Measurements from ENCODE around the gene PCBP3. TPM values are rescaled to one million over a fixed set of nuclear protein-coding genes. Genes with fewer than 3 reads are reported as not detected.

The PCBP3 gene
- total RNA-seq, 1 donor from 2014 or later, result 2.5 TPM

- H3K9me3 Mint-ChIP-seq (ENCODE audit: unreplicated experiment), result no peaks in the 10 kb centered on the region
- no peak overlapping the region for H3K4me3 Mint-ChIP-seq (ENCODE audit: unreplicated experiment)
- DNase-seq (ENCODE audit: low spot score), result no peak
- TF ChIP-seq CTCF (IDR thresholded peaks at IDR 0.05; ENCODE audit: unreplicated experiment), result no peak
- H3K4me1 Mint-ChIP-seq (ENCODE audit: unreplicated experiment), result no peaks in the 10 kb centered on the region
- no peaks in the 10 kb centered on the region for H3K36me3 Mint-ChIP-seq (ENCODE audit: low read depth, unreplicated experiment)
- no peak overlapping the region for H3K27ac Mint-ChIP-seq (ENCODE audit: unreplicated experiment)
- peaks cover 3% of the 10 kb centered on the region for H3K27me3 Mint-ChIP-seq (ENCODE audit: unreplicated experiment)
These were observed 272.7 kb downstream of the PCBP3 start for GRCh38 chr21:45916011-45916840.

- DNase-seq (ENCODE audit: low spot score), result no peak
- Mint-ChIP-seq H3K4me1 (ENCODE audit: unreplicated experiment) (no peaks in the 10 kb centered on the region), H3K27ac (ENCODE audit: unreplicated experiment) (no peak overlapping the region), H3K4me3 (ENCODE audit: unreplicated experiment) (no peak overlapping the region), H3K36me3 (ENCODE audit: low read depth, unreplicated experiment) (no peaks in the 10 kb centered on the region), H3K27me3 (ENCODE audit: unreplicated experiment) (peaks cover 3% of the 10 kb centered on the region), H3K9me3 (ENCODE audit: unreplicated experiment) (no peaks in the 10 kb centered on the region)
- no peak for TF ChIP-seq CTCF (IDR thresholded peaks at IDR 0.05; ENCODE audit: unreplicated experiment)
These were observed 273.7 kb downstream of the PCBP3 start for GRCh38 chr21:45917241-45917640.

GRCh38 chr21:45918011-45918410, 274.5 kb downstream of the PCBP3 start:
- H3K27ac Mint-ChIP-seq (ENCODE audit: unreplicated experiment), result no peak overlapping the region
- TF ChIP-seq CTCF (IDR thresholded peaks at IDR 0.05; ENCODE audit: unreplicated experiment), result no peak
- peaks cover 3% of the 10 kb centered on the region for H3K27me3 Mint-ChIP-seq (ENCODE audit: unreplicated experiment)
- H3K4me1 Mint-ChIP-seq (ENCODE audit: unreplicated experiment), result no peaks in the 10 kb centered on the region
- no peaks in the 10 kb centered on the region for H3K9me3 Mint-ChIP-seq (ENCODE audit: unreplicated experiment)
- H3K36me3 Mint-ChIP-seq (ENCODE audit: low read depth, unreplicated experiment), result no peaks in the 10 kb centered on the region
- DNase-seq (ENCODE audit: low spot score), result no peak
- no peak overlapping the region for H3K4me3 Mint-ChIP-seq (ENCODE audit: unreplicated experiment)

DNA sequence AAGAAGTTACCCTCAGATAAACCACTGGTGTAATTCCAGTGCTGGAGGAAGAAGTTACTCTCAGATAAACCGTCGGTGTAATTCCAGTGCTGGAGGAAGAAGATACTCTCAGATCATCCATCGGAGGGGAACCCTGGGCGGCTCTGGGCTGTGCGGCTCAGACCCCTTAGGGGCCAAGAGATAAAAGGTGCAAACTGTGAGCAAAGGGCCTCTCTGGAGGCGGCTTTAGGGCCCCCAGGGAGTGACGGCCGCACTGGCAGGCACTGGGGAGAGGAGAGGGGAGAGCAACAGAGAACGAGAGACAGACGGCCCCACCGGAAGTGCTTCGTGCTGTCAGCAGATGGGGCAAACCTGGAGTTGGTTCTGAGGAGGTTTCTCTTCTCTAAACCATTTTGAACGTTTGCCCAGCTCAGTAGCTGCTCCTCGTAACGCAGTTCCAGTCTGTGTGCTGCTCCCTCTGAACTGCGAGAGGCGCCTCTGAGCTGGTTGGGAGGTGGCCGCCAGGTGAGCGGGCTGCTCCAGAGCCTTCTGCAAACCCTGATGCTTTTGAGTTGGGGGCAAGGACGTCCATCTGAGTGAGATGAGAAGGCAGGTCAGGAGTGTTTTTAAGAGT, 275.4 kb downstream of the PCBP3 start:
- no peaks in the 10 kb centered on the region for H3K36me3 Mint-ChIP-seq (ENCODE audit: low read depth, unreplicated experiment)
- no peak for TF ChIP-seq CTCF (IDR thresholded peaks at IDR 0.05; ENCODE audit: unreplicated experiment)
- no peaks in the 10 kb centered on the region for H3K9me3 Mint-ChIP-seq (ENCODE audit: unreplicated experiment)
- peaks cover 3% of the 10 kb centered on the region for H3K27me3 Mint-ChIP-seq (ENCODE audit: unreplicated experiment)
- no peak overlapping the region for H3K27ac Mint-ChIP-seq (ENCODE audit: unreplicated experiment)
- DNase-seq (ENCODE audit: low spot score), result no peak
- no peaks in the 10 kb centered on the region for H3K4me1 Mint-ChIP-seq (ENCODE audit: unreplicated experiment)
- H3K4me3 Mint-ChIP-seq (ENCODE audit: unreplicated experiment), result no peak overlapping the region

- Mint-ChIP-seq H3K27me3 (ENCODE audit: unreplicated experiment) (peaks cover 2% of the 10 kb centered on the region), H3K9me3 (ENCODE audit: unreplicated experiment) (no peaks in the 10 kb centered on the region), H3K27ac (ENCODE audit: unreplicated experiment) (no peak overlapping the region), H3K4me3 (ENCODE audit: unreplicated experiment) (no peak overlapping the region), H3K36me3 (ENCODE audit: low read depth, unreplicated experiment) (no peaks in the 10 kb centered on the region), H3K4me1 (ENCODE audit: unreplicated experiment) (no peaks in the 10 kb centered on the region)
- no peak for DNase-seq (ENCODE audit: low spot score)
- TF ChIP-seq CTCF (IDR thresholded peaks at IDR 0.05; ENCODE audit: unreplicated experiment), result no peak
These were observed 276.1 kb downstream of the PCBP3 start for GRCh38 chr21:45919593-45919992.
